Right lobe of liver (tissue), 6 donors: ENCODE measurements around the gene SMIM38. TPM values are rescaled to one million over a fixed set of nuclear protein-coding genes. Genes with fewer than 3 reads are reported as not detected.
A peak's percentile ranks its signal among the peaks of the same experiment; 100 is the strongest.
"Not testable (repeated sequence)": the region's sequence is repeated elsewhere in the genome, so short reads cannot be mapped to it uniquely, and the experiment has no call there.

ENCODE experiments used
- ATAC-seq, 4 donors: fragments of 200-7000 bp; cut with Tn5 transposase; one replicate each; pipeline ENCODE4 v1.9.1; 2020; ENCODE audit warnings: mild to moderate bottlenecking in 4 of 4, moderate library complexity in 4 of 4
- DNase-seq, 3 donors: peaks; one replicate each; pipeline ENCODE4 v3.0.0-alpha.2; 2020
- H3K27ac ChIP-seq, 3 donors: fragments of 200-600 bp; one replicate each; pipeline ENCODE4 v1.8.0; 2022
- H3K27me3 ChIP-seq, 2 donors: fragments of 200-600 bp; one replicate each; pipeline ENCODE4 v1.8.0; 2022
- H3K36me3 ChIP-seq, 4 donors: fragments of 200-600 bp; sonication (generic) in 1 of 4; one replicate each; pipeline versions ENCODE4 v1.5.1 to v1.8.0; 2017 to 2022; ENCODE audit warnings: control low read depth in 1 of 4
- H3K4me1 ChIP-seq, 4 donors: fragments of 200-600 bp; sonication (generic) in 1 of 4; one replicate each; pipeline versions ENCODE4 v1.5.1 to v1.8.0; 2017 to 2022; ENCODE audit warnings: control low read depth in 1 of 4
- H3K4me3 ChIP-seq, 3 donors: fragments of 200-600 bp; one replicate each; pipeline ENCODE4 v1.8.0; 2022
- H3K9me3 ChIP-seq, 4 donors: fragments of 200-600 bp; sonication (generic) in 1 of 4; one replicate each; pipeline versions ENCODE4 v1.5.1 to v1.8.0; 2017 to 2022; ENCODE audit warnings: control low read depth in 1 of 4
- POLR2A ChIP-seq: fragments of 450-650 bp; IDR thresholded peaks from one replicate; pipeline ENCODE4 v1.6.1; 2017; ENCODE audit warnings: antibody characterized with exemption, mild to moderate bottlenecking
- WGBS: methylation state at CpG from one replicate; pipeline ENCODE4 v1.1.6; 2018; ENCODE audit warnings: low coverage, low lambda C conversion rate; ENCODE audit not compliant: insufficient coverage; ENCODE audit errors: missing lambda C conversion rate; 5-methylcytosine and 5-hydroxymethylcytosine counted together
- intact Hi-C, 2 donors: fragments of 100-400 bp; cut with DNase I; formaldehyde crosslinking; loops; one replicate each; pipeline versions ENCODE4 v1.11.2 to v1.14.1; 2022
- total RNA-seq, 6 experiments: library from RNA; depleted of rRNA in 2 of 6; stranded (reverse); fragments of >200 nt in 2 of 6; fragmentation: NEBNext Ultra II Directional in 3 of 6; extraction: Animal tissue kit (Norgen Biotek cat#: 25700) in 3 of 6; gene quantifications; one replicate each; pipeline versions ENCODE4 v1.1.0 to v1.2.4, GENCODE V29; 2016 to 2023
- TF ChIP-seq, protein P1 (sequence below), 4 donors: fragments of 200-600 bp in 3 of 4; fragments of 450-650 bp in 1 of 4; IDR thresholded peaks; one replicate each; pipeline versions ENCODE4 v1.5.1 to v1.8.0; 2016 to 2022; ENCODE audit warnings: antibody characterized with exemption in 4 of 4, mild to moderate bottlenecking in 2 of 4
- donor health status: DM: no; HTN: yes; CAD: no.
- donor health status: DM: no; HTN: no; CAD: no.
- donor health status: DM: no; HTN: no; CAD: no.
- donor health status: DM: no; HTN: yes; CAD: no.
- donor health status: DM: no; HTN: yes; CAD: no.

Gene SMIM38
- total RNA-seq, 6 experiments from 2014 or later, result not detected

DNA sequence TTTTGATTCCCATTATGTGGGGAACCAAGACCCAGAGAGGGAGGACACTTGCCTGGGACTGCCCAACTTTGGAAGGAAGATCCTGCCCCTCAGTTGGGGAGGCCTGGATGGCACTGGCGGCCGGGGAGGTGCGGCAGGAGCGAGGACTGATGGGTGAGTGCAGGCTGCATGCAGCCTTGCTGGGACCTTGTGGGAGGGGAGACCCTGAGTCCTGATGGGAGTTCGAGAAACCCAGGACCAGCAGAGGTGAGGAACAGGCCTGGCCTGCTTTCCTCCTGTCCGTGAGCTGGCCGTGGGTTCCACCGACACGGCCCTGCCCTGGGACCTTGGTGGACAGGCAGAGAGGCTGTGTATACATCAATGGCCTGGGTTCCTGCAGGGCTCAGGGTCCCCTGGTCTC is 19.3 kb upstream of the SMIM38 start:
- H3K36me3 ChIP-seq, result no peaks in the 10 kb centered on the region
- TF ChIP-seq, protein P1, sequence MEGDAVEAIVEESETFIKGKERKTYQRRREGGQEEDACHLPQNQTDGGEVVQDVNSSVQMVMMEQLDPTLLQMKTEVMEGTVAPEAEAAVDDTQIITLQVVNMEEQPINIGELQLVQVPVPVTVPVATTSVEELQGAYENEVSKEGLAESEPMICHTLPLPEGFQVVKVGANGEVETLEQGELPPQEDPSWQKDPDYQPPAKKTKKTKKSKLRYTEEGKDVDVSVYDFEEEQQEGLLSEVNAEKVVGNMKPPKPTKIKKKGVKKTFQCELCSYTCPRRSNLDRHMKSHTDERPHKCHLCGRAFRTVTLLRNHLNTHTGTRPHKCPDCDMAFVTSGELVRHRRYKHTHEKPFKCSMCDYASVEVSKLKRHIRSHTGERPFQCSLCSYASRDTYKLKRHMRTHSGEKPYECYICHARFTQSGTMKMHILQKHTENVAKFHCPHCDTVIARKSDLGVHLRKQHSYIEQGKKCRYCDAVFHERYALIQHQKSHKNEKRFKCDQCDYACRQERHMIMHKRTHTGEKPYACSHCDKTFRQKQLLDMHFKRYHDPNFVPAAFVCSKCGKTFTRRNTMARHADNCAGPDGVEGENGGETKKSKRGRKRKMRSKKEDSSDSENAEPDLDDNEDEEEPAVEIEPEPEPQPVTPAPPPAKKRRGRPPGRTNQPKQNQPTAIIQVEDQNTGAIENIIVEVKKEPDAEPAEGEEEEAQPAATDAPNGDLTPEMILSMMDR (IDR thresholded peaks at IDR 0.05), result no peak
- no peak for TF ChIP-seq POLR2A
- no peak overlapping the region for H3K27ac ChIP-seq
- WGBS, result no CpG with 5 or more reads among the region's 9 CpGs
- intact Hi-C loops, result no loop called here
- ATAC-seq (no peak), DNase-seq (no peak)
- H3K9me3 ChIP-seq, result no peaks in the 10 kb centered on the region
- no peaks in the 10 kb centered on the region for H3K4me1 ChIP-seq
- no peaks in the 10 kb centered on the region for H3K27me3 ChIP-seq
- no peak overlapping the region for H3K4me3 ChIP-seq

GRCh38 chr11:69137151-69137844 is 18.4 kb upstream of the SMIM38 start:
- TF ChIP-seq, protein P1 (IDR thresholded peaks at IDR 0.05), result no peak
- no peak for TF ChIP-seq POLR2A
- no peaks in the 10 kb centered on the region for H3K36me3 ChIP-seq
- ATAC-seq, result no peak
- H3K27ac ChIP-seq, result no peak overlapping the region
- no peak overlapping the region for H3K4me3 ChIP-seq
- DNase-seq, result no peak
- H3K27me3 ChIP-seq, result no peaks in the 10 kb centered on the region
- no peaks in the 10 kb centered on the region for H3K4me1 ChIP-seq
- no peaks in the 10 kb centered on the region for H3K9me3 ChIP-seq
- 60% methylated on average over 2 of the region's 8 CpGs for WGBS
- intact Hi-C loops, result no loop called here

DNA sequence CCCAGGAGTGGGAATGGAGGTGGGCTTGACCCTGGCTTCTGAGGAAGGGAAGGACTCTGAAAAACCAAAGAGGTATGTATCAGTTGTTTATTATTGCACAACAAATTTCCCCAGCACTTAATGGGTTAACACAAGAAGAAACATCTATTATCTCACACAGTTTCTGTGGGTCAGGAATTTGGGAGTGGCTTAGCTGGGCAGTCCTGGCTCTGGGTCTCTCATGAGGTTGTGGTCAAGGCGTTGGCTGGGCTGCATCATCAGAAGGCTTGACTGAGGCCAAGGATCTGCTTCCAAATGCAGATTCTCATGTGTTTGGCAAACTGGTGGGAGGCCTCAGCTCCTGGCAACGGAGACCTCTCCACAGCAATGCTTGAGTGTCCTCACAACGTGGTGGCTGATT is 17.5 kb upstream of the SMIM38 start:
- ATAC-seq, result peak in 1 of 4 donors; percentile 24

GRCh38 chr11:69140161-69140560 is 15.6 kb upstream of the SMIM38 start:
- intact Hi-C loops, H3K27me3 ChIP-seq, DNase-seq, H3K36me3 ChIP-seq, H3K4me3 ChIP-seq, H3K9me3 ChIP-seq, H3K27ac ChIP-seq, H3K4me1 ChIP-seq, ATAC-seq: not testable (repeated sequence)
- WGBS, result 79% methylated on average over 4 of the region's 7 CpGs

More for the DNA sequence above, 17.5 kb upstream of the SMIM38 start:
- no peaks in the 10 kb centered on the region for H3K36me3 ChIP-seq
- H3K27me3 ChIP-seq, result no peaks in the 10 kb centered on the region
- H3K4me3 ChIP-seq, result no peak overlapping the region
- TF ChIP-seq, protein P1 (IDR thresholded peaks at IDR 0.05), result no peak
- TF ChIP-seq POLR2A, result no peak
- intact Hi-C loops, result no loop called here
- H3K9me3 ChIP-seq, result no peaks in the 10 kb centered on the region
- H3K4me1 ChIP-seq, result no peaks in the 10 kb centered on the region
- no peak overlapping the region for H3K27ac ChIP-seq
- 17% methylated on average over 1 of the region's 3 CpGs for WGBS
- no peak for DNase-seq

DNA sequence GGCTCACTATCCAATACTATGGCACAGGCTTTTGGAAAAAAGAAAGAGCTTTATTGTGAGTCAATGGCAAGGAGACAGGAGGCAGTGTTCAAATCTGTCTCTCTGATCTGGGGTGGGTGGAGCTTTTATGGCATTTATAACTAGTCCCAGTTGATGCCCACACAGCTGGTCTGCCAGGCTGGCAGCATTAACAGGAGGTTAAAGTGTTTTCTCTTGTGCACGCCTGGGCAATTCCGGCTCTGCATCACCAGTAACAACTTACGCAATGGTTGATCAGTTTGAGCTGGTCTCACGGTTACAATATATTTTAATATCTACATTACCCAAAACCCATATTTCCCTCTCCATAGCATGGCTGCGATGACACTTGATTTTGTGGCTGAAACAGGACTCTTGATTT is 15.1 kb upstream of the SMIM38 start:
- intact Hi-C loops, result no loop called here
- H3K27ac ChIP-seq, result no peak overlapping the region
- TF ChIP-seq POLR2A, result no peak
- TF ChIP-seq, protein P1 (IDR thresholded peaks at IDR 0.05), result no peak
- DNase-seq (no peak), ATAC-seq (no peak)
- WGBS, result 98% methylated on average over 5 of the region's 5 CpGs
- H3K27me3 ChIP-seq, result no peaks in the 10 kb centered on the region
- no peak overlapping the region for H3K4me3 ChIP-seq
- H3K4me1 ChIP-seq, result no peaks in the 10 kb centered on the region
- H3K9me3 ChIP-seq, result no peaks in the 10 kb centered on the region
- no peaks in the 10 kb centered on the region for H3K36me3 ChIP-seq
